ENCODE results near the gene TANGO2. TPM values are rescaled to one million over a fixed set of nuclear protein-coding genes. Genes with fewer than 3 reads are reported as not detected.

The TANGO2 gene, protein sequence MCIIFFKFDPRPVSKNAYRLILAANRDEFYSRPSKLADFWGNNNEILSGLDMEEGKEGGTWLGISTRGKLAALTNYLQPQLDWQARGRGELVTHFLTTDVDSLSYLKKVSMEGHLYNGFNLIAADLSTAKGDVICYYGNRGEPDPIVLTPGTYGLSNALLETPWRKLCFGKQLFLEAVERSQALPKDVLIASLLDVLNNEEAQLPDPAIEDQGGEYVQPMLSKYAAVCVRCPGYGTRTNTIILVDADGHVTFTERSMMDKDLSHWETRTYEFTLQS
- total RNA-seq (75.5 and 81.1 TPM in 2 replicates), polyA plus RNA-seq (41.6 and 75.6 TPM in 2 replicates), polyA minus RNA-seq (52.1 and 56.2 TPM in 2 replicates)
- 30.4 TPM for total RNA-seq (2013)

DNA sequence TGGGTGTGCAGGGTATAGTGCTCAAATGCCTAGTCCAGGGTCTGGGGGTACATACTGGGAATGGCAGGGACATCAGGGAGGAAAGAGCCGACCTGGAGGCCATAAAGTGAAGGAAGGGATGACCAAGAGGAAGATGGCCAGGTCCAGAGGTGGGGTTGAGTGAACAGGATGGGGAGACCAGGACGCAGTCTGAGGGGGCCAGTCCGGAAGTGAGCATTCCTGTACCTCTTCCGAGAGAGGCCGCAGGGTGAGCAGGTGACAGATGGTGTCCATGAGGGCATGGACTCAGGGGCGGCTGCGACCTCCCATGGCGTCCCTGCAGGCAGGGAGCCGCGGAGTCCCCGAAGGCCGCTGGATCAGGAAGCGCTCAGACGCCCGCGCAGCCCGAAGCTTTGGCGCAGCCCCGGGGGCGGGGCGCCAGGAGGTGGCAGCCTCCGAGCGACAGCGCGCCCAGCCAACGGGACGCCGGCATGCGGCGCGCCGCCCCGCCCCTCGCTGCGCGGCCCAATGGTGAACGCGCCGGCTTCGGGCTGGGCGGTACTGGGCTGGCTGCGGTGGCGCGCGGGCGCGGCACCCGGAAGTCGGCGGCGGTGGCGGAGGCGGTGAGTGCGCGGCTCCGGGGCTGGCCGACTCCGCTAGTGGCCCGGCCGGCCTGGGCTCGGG lies at the start of gene TANGO2:
TANGO2 (plus strand) TSS at position 578 of the 663 bp plus-strand sequence. CDS start 15,689 bp downstream, outside the sequence.
- under 1% methylated on average over 61 of the region's 61 CpGs for WGBS (ENCODE audit: insufficient coverage)
- peak within 1 kb of the TSS; percentile 96 for H3K4me3 Mint-ChIP-seq
- DNase-seq (peak; percentile 96), ATAC-seq (ENCODE audit: low read depth) (peak; percentile 88)
- no peaks in the 10 kb centered on the region for H3K36me3 ChIP-seq (replicated peaks in 1 of 2; ENCODE audit: control extremely low read depth in 1 of 2, control insufficient read depth in 1 of 2, extremely low read depth in 1 of 2, insufficient read depth in 2 of 2, low read length in 1 of 2)
- H3K9me3 Mint-ChIP-seq (ENCODE audit: insufficient read depth): no peaks in the 10 kb centered on the region
- H3K4me1 Mint-ChIP-seq: peaks cover 44% of the 10 kb centered on the region
- ChIA-PET POLR2A (interaction anchor here (0.6 to 2.3 kb wide), 4 partner anchors 14 to 277 kb away, joined by 3 to 5 read pairs (median 3); partner anchors contain the start of gene TRMT2A), CTCF (interaction anchor here (1.1 to 1.3 kb wide), 2 partner anchors 17 to 90 kb away, joined by 3 read pairs; no protein-coding TSS in a partner anchor)
- no peak for TF ChIP-seq EZH2 (IDR thresholded peaks at IDR 0.05; ENCODE audit: borderline replicate concordance, insufficient read depth, low read depth, low read length, poor library complexity, severe bottlenecking)
- TF ChIP-seq, protein P1, sequence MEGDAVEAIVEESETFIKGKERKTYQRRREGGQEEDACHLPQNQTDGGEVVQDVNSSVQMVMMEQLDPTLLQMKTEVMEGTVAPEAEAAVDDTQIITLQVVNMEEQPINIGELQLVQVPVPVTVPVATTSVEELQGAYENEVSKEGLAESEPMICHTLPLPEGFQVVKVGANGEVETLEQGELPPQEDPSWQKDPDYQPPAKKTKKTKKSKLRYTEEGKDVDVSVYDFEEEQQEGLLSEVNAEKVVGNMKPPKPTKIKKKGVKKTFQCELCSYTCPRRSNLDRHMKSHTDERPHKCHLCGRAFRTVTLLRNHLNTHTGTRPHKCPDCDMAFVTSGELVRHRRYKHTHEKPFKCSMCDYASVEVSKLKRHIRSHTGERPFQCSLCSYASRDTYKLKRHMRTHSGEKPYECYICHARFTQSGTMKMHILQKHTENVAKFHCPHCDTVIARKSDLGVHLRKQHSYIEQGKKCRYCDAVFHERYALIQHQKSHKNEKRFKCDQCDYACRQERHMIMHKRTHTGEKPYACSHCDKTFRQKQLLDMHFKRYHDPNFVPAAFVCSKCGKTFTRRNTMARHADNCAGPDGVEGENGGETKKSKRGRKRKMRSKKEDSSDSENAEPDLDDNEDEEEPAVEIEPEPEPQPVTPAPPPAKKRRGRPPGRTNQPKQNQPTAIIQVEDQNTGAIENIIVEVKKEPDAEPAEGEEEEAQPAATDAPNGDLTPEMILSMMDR (IDR thresholded peaks at IDR 0.05): no peak
- peaks cover 32 to 36% of the 10 kb centered on the region in 2 donors for H3K4me1 ChIP-seq (ENCODE audit: control insufficient read depth in 2 of 2, insufficient read depth in 2 of 2, low read length in 2 of 2)
- H3K27me3 ChIP-seq (replicated peaks in 1 of 4; ENCODE audit: control extremely low read depth in 1 of 4, control insufficient read depth in 3 of 4, insufficient read depth in 4 of 4, low read length in 3 of 4): peaks cover 0 to 17% (median 4%) of the 10 kb centered on the region in 4 experiments
- peak within 1 kb of the TSS; percentile 51 to 99 (median 87) for H3K4me3 ChIP-seq (ENCODE audit: control extremely low read depth in 1 of 5, extremely low read depth in 1 of 5, insufficient read depth in 1 of 5, low read depth in 2 of 5, low read length in 4 of 5)
- peak within 1 kb of the TSS; percentile 69 to 84 for H3K27ac ChIP-seq (ENCODE audit: low read length in 2 of 2)
- H4K20me1 ChIP-seq (ENCODE audit: control insufficient read depth, insufficient read depth, low read length, poor library complexity, severe bottlenecking): peaks cover 43% of the 10 kb centered on the region
- H3K4me2 ChIP-seq (replicated peaks; ENCODE audit: low read depth, low read length, poor library complexity, severe bottlenecking): peak within 1 kb of the TSS; percentile 99
- peaks cover 54% of the 10 kb centered on the region for H3K79me2 ChIP-seq (ENCODE audit: control insufficient read depth, insufficient read depth, low read length)
- peak within 1 kb of the TSS; percentile 93 for H3K27ac Mint-ChIP-seq
- no peaks in the 10 kb centered on the region for H3K9me3 ChIP-seq (ENCODE audit: control extremely low read depth in 1 of 3, control insufficient read depth in 2 of 3, insufficient read depth in 1 of 3, low read length in 2 of 3)
- H3K9ac ChIP-seq (ENCODE audit: low read length): peak within 1 kb of the TSS; percentile 94
- peak within 1 kb of the TSS; percentile 98 for H2AFZ ChIP-seq (ENCODE audit: insufficient read depth, low read depth, low read length, poor library complexity, severe bottlenecking)
- no peaks in the 10 kb centered on the region for H3K27me3 Mint-ChIP-seq
- intact Hi-C loops (cut with micrococcal nuclease): loop anchor here (1.0 kb wide), 2 partner anchors 60 to 97 kb away; partner anchors contain the start of genes DGCR8 and TRMT2A

Measured in B cell (primary cell).